Hindlimb muscle (tissue), 1 donor: ENCODE data around the gene PDSS2. TPM values are rescaled to one million over a fixed set of nuclear protein-coding genes. Genes with fewer than 3 reads are reported as not detected.
"Not testable (repeated sequence)": the region's sequence is repeated elsewhere in the genome, so short reads cannot be mapped to it uniquely, and the experiment has no call there.

ENCODE experiments used
- DNase-seq: peaks from one replicate; pipeline ENCODE4 v3.0.0-alpha.2; 2013
- polyA plus RNA-seq: library from polyadenylated mRNA; unstranded; fragments of 120-200 nt; gene quantifications from one replicate; pipeline ENCODE4 v1.2.1, GENCODE V29; 2013; ENCODE audit not compliant: insufficient read length

PDSS2 gene
- polyA plus RNA-seq, 1 donor = 8.8 TPM

GRCh38 chr6:107152638-107153430 is 306.5 kb downstream of the PDSS2 start:
- DNase-seq = no peak

GRCh38 chr6:107144666-107145065 is 314.7 kb downstream of the PDSS2 start:
- DNase-seq = no peak

GRCh38 chr6:107144014-107144413 is 315.4 kb downstream of the PDSS2 start:
- no peak for DNase-seq

GRCh38 chr6:107140581-107140980 is 318.8 kb downstream of the PDSS2 start:
- DNase-seq = no peak

- DNase-seq = not testable (repeated sequence)
Measured at GRCh38 chr6:107136324-107136723, 323.0 kb downstream of the PDSS2 start.

DNA sequence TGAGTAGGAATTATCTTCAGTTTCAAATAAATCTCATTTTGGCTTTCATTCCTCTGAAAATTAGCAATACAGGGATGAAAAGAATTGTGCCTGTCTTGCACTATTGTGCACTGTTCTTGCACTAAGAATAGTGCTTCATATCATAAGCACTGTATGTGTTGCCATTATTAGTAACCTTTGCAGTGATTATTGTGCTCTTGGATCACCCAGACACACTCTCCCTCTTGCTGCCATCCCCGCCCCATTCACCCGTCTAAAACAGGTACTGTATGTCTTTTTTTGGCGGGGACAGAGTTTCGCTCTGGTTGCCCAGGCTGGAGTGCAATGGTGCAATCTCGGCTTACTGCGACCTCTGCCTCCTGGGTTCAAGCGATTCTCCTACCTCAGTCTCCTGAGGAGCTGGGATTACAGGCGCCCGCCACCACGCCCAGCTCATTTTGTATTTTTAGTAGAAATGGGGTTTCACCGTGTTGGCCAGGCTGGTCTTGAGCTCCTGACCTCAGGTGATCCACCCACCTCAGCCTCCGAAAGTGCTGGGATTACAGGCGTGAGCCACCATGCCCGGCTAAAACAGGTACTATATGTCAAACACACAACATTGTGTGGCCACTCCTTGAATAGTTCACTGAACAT is 324.2 kb downstream of the PDSS2 start:
- DNase-seq = not testable (repeated sequence)

DNA sequence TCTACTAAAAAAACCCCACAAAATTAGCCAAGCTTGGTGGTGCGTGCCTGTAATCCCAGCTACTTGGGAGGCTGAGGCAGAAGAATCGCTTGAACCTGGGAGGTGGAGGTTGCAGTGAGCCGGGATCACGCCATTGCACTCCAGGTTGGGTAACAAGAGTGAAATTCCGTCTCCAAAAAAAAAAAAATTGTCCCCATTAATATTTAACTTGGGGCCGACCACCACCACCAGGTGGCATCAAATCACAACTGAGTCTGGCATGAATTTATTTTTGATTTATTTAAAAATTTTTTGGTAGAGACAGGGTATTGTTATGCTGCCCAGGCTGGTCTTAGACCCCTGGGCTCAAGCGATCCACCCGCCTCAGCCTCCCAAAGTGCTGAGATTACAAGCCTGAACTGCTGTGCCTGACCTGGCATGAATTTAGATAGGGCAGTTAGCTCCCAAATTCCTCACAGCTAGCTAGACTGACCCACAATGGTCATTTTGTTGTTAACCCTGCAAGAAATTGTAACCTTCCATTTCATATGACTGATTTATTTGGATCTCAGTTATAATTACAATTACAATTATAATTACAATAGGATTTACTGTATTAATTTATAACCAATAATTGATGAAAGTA is 326.9 kb downstream of the PDSS2 start:
- no peak for DNase-seq

GRCh38 chr6:107129370-107129925 is 329.9 kb downstream of the PDSS2 start:
- no peak for DNase-seq

- no peak for DNase-seq
Measured at GRCh38 chr6:107128577-107128976, 330.8 kb downstream of the PDSS2 start.

GRCh38 chr6:107128175-107128574 is 331.2 kb downstream of the PDSS2 start:
- DNase-seq = no peak

DNA sequence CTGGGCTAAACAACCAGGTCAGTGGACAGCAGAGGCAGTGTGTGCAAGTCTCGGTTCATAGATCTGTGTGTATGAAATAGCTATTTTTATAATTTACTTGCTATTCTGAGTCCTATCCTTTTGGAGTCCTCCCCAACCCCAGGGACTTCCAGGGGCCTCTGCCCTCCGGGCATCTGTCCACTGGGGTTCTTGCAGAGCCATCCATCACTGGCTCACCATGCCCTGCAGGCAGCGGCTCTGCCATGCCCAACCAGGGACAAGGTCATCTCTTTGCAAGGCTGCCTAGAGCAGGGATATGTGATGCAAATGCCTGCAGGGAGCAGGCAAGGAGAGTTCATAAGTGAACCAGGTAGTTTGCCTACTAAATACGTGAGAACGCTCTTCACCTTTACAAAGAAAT is 333.6 kb downstream of the PDSS2 start:
- DNase-seq = no peak

DNA sequence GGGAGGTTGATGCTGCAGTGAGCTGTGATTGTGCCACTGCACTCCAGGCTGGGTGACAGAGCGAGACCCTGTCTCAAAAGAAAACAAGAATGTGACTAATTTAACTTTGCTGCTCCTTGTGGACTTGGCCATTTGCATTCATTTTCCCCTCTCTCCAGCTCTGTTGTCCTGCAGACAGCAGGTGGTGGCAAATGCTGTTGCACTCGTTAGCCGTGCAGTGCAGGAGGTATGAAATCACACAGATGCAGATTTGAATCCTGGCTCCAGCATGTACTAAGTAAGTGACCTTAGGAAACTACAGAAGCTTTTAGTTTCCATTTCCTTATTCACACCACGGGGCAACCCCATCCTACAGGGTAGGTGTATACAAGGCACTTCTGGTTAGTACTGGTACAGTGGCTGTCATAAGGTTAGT is 334.4 kb downstream of the PDSS2 start:
- no peak for DNase-seq

- DNase-seq = no peak
Measured at GRCh38 chr6:107123501-107123900, 335.9 kb downstream of the PDSS2 start.

GRCh38 chr6:107122748-107123147 is 336.6 kb downstream of the PDSS2 start:
- DNase-seq = no peak

DNA sequence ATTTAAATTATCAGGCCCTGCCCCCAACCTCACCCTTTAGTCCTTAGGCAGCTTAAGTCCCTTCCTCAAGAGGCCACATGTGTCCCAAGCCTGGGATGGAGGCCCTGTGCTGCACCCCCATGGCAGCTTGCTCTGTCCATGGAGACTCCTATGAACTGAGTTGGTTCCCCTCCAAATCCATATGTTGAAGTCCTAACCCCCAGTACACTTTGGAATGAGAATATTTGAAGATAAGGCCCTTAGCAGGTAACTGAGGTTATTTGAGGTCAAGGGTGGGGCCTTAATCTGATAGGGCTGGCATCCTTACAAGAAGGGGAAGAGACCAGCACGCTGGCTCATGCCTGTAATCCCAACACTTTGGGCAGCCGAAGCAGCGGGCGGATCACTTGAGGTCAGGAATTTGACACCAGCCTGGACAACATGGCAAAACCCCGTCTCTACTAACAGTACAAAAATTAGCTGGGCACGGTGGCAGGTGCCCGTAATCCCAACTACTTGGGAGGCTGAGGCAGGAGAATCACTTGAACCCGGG is 337.3 kb downstream of the PDSS2 start:
- DNase-seq = no peak

- DNase-seq = no peak
Measured at GRCh38 chr6:107121266-107121665, 338.1 kb downstream of the PDSS2 start.

DNA sequence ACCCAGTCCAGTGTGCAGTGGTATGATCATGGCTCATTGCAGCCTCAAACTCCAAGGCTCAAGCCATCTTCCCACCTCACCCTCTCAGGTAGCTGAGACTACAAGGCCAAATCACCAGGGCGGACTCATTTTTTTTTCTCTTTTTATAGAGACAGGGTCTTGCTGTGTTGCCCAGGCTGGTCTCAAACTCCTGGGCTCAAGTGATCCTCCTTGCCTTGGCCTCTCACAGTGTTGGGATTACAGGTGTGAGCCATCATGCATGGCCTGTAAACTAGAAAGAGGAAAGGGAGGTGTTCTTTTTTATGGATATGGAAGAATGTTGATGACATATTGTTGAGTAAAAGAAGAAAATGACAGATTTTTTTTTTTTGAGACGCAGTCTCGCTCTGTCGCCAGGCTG is 339.0 kb downstream of the PDSS2 start:
- no peak for DNase-seq

DNA sequence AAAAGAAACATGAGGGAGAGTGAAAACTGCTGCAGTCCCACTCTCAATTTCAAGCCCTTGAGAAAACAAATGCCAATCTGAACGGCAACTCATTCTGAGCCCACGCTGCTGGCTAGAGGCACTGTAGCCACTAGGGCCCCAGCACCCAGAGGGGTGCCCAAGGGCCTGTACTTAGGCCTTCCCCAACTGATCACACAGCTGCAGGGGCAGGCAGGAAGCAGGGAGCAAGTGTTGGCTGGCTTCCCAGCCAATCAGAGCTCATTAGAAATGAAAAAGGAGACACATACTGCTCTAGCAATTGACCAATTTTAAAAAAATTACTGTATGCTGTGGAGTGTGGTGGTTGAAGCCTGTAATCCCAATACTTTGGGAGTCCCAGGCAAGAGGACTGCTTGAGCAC is 340.4 kb downstream of the PDSS2 start:
- no peak for DNase-seq

DNA sequence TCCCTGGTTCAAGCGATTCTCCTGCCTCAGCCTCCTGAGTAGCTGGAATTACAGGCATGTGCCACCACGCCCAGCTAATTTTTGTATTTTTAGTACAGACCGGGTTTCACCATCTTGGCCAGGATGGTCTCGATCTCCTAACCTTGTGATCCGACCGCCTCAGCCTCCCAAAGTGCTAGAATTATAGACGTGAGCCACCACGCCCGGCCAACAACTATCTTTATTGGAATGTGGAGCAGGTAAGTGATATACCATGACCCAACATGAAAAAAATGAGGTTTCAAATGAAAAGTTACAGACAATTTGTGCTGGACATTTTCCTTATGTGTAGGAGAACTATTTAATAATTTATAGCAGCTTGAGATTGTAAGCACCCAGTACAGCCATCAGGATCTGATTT is 340.8 kb downstream of the PDSS2 start:
- not testable (repeated sequence) for DNase-seq

DNA sequence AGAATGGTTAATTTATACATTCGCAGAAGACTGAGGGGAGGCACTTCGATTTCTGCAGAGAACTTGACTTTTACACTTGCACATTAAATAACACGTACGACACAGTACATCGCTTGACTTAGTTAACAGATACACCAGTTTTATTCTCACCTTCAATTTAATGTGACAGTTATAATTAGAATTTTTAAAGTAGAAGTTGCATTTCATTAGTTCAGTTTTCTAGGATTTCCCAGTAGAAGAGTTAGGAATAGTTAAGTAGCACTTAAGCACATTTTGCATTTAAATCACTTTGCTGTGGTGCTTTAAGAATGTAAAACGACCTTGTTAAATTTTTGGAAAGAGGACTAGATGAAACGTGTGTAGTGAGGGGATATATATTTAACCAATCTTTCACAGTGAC is 342.4 kb downstream of the PDSS2 start:
- no peak for DNase-seq

GRCh38 chr6:107116328-107116892 is 343.0 kb downstream of the PDSS2 start:
- DNase-seq = no peak

DNA sequence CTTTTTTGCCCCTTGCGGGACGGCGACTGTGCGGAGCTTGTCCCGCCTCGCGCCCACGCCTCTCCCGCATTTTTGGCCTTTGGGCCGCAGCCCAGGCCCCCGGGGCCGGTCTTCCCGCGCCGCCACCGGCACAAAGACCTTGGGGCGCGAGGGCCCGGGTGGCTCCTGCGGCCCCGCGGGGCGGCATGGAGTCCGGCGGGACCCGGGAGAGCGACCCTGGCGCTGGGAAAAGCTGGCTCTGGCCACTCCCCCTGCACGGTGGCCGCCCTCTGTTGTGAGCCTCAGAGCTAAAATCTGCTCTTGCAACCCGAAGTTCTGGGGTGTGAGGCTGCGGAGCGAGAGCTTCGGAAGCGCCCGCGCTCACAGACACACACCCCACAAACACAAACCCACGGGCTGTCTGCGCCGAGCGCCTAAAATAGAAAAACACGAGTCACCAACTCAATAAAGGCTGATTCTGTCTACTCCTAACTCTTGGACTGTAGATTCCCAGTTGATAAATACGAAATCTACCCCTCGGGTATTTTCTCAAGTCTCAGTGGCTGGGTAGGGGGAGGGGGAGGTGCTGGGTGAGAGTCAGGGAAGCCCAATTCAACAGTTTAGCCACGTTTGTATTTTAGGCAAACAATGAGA is 343.6 kb downstream of the PDSS2 start:
- peak; percentile 42 for DNase-seq
